HK-2 (cell line): ENCODE measurements around the gene ARHGEF17.

ENCODE experiments used
- DNase-seq: peaks from one replicate; pipeline ENCODE4 v3.0.0-alpha.2; 2018; ENCODE audit not compliant: unreplicated experiment

Gene ARHGEF17

GRCh38 chr11:73380897-73381410, 72.9 kb downstream of the ARHGEF17 start:
- DNase-seq, result no peak

GRCh38 chr11:73381589-73381988, 73.5 kb downstream of the ARHGEF17 start:
- no peak for DNase-seq

GRCh38 chr11:73382183-73382582, 74.1 kb downstream of the ARHGEF17 start:
- no peak for DNase-seq

- DNase-seq, result no peak
Observed at GRCh38 chr11:73382747-73383146, 74.7 kb downstream of the ARHGEF17 start.

- DNase-seq, result no peak
Observed at GRCh38 chr11:73383249-73384124, 75.4 kb downstream of the ARHGEF17 start.

GRCh38 chr11:73384125-73384441, 76.0 kb downstream of the ARHGEF17 start:
- no peak for DNase-seq

- DNase-seq, result no peak
Observed at GRCh38 chr11:73384531-73384871, 76.4 kb downstream of the ARHGEF17 start.

- no peak for DNase-seq
Observed at GRCh38 chr11:73384872-73385689, 77.0 kb downstream of the ARHGEF17 start.

- no peak for DNase-seq
Observed at GRCh38 chr11:73386016-73386415, 77.9 kb downstream of the ARHGEF17 start.

GRCh38 chr11:73386546-73386945, 78.5 kb downstream of the ARHGEF17 start:
- no peak for DNase-seq

GRCh38 chr11:73387594-73388264, 79.7 kb downstream of the ARHGEF17 start:
- no peak for DNase-seq

GRCh38 chr11:73388265-73389133, 80.4 kb downstream of the ARHGEF17 start:
- no peak for DNase-seq

- DNase-seq, result no peak
Observed at GRCh38 chr11:73389134-73389525, 81.1 kb downstream of the ARHGEF17 start.

- DNase-seq, result no peak
Observed at GRCh38 chr11:73389916-73390315, 81.8 kb downstream of the ARHGEF17 start.

- no peak for DNase-seq
Observed at GRCh38 chr11:73390601-73391565, 82.8 kb downstream of the ARHGEF17 start.

GRCh38 chr11:73391665-73392064, 83.6 kb downstream of the ARHGEF17 start:
- DNase-seq, result no peak

GRCh38 chr11:73392108-73393010, 84.3 kb downstream of the ARHGEF17 start:
- DNase-seq, result no peak

- peak; percentile 32 for DNase-seq
Observed at GRCh38 chr11:73393011-73393380, 84.9 kb downstream of the ARHGEF17 start.
